GM12878 (cell line): ENCODE measurements around the gene GUK1. TPM values are rescaled to one million over a fixed set of nuclear protein-coding genes. Genes with fewer than 3 reads are reported as not detected.
A peak's percentile ranks its signal among the peaks of the same experiment; 100 is the strongest.

Source experiments
- ATAC-seq: fragments of 200-7000 bp; cut with Tn5 transposase; 3 replicates; pipeline ENCODE4 v1.9.1; 2020; ENCODE audit warnings: mild to moderate bottlenecking, moderate library complexity
- BruUV-seq: library from RNA; stranded (reverse); fragments of 400-500 nt; replicated peaks from 2 replicates; lab custom pipeline; 2021; lab: Mats Ljungman, UMichigan
- CTCF ChIA-PET: fragments of 300-600 bp; sonication (Branson Sonifier 250); formaldehyde crosslinking; extraction: SDS; loops from one replicate; lab custom pipeline; 2021; ENCODE audit warnings: inconsistent platforms; lab: Yijun Ruan, JAX
- POLR2A ChIA-PET: fragments of 350-600 bp; formaldehyde crosslinking; extraction: SDS; loops from one replicate; lab custom pipeline; 2021; ENCODE audit warnings: inconsistent platforms; lab: Charles Lee
- RAD21 ChIA-PET: fragments of 300-600 bp; sonication (Branson Sonifier 250); formaldehyde crosslinking; loops from one replicate; lab custom pipeline; 2023; ENCODE audit warnings: antibody characterized with exemption; ENCODE audit not compliant: unreplicated experiment; lab: Charles Lee
- SMC1A ChIA-PET: fragments of 300-600 bp; sonication (Branson Sonifier 250); formaldehyde crosslinking; loops from one replicate; lab custom pipeline; 2023; ENCODE audit not compliant: unreplicated experiment, uncharacterized antibody; lab: Charles Lee
- DNase-seq: peaks from one replicate; pipeline ENCODE4 v3.0.0-alpha.2; 2011; ENCODE audit warnings: low read depth, low spot score
- FAIRE-seq: peaks from 3 replicates; lab custom pipeline; 2011; peaks lifted over from hg19 to GRCh38; lab: Jason Lieb, UNC
- H2AFZ ChIP-seq: 2 replicates; pipeline ENCODE4 v1.6.0; 2011; ENCODE audit warnings: low read depth, low read length, control low read depth; ENCODE audit not compliant: control insufficient read depth
- H3K27ac ChIP-seq: 2 replicates; pipeline ENCODE4 v1.5.1; 2011; ENCODE audit warnings: control low read depth; ENCODE audit not compliant: control insufficient read depth, insufficient read depth
- H3K27me3 ChIP-seq, 2 experiments: replicated peaks in 1 of 2; 2 replicates each; pipeline versions ENCODE4 v1.6.0 to v1.6.1; 2011; ENCODE audit warnings: low read length in 1 of 2; ENCODE audit not compliant: control insufficient read depth in 2 of 2, insufficient read depth in 2 of 2
- H3K36me3 ChIP-seq, 2 experiments: 2 replicates each; pipeline ENCODE4 v1.5.1; 2011; ENCODE audit warnings: low read length in 1 of 2; ENCODE audit not compliant: control insufficient read depth in 2 of 2, insufficient read depth in 2 of 2
- H3K4me1 ChIP-seq: 2 replicates; pipeline ENCODE4 v1.6.1; 2011; ENCODE audit warnings: mild to moderate bottlenecking, low read length, moderate library complexity, mixed read lengths; ENCODE audit not compliant: control insufficient read depth, insufficient read depth
- H3K4me2 ChIP-seq: 2 replicates; pipeline ENCODE4 v1.6.0; 2011; ENCODE audit warnings: control low read depth; ENCODE audit not compliant: control insufficient read depth, insufficient read depth
- H3K4me3 ChIP-seq: fragments of 200-600 bp; sonication (generic); 2 replicates; pipeline ENCODE4 v1.5.1; 2016
- H3K79me2 ChIP-seq: 2 replicates; pipeline ENCODE4 v1.6.0; 2011; ENCODE audit warnings: low read length; ENCODE audit not compliant: control insufficient read depth, insufficient read depth
- H3K9ac ChIP-seq: 2 replicates; pipeline ENCODE4 v1.8.0; 2011; ENCODE audit warnings: low read length, control low read depth, mixed read lengths; ENCODE audit not compliant: control insufficient read depth, insufficient read depth
- H3K9me3 ChIP-seq: replicated peaks from 3 replicates; pipeline ENCODE4 v1.5.1; 2011; ENCODE audit warnings: mild to moderate bottlenecking, low read length; ENCODE audit not compliant: control insufficient read depth, insufficient read depth
- H4K20me1 ChIP-seq: 2 replicates; pipeline ENCODE4 v1.6.0; 2011; ENCODE audit not compliant: control insufficient read depth, insufficient read depth
- BCL3 ChIP-seq: IDR thresholded peaks from 2 replicates; pipeline ENCODE4 v1.6.1; 2011; ENCODE audit warnings: borderline replicate concordance, low read depth, mild to moderate bottlenecking, moderate library complexity, low read length; ENCODE audit not compliant: insufficient read depth, poor library complexity, severe bottlenecking
- IRF5 ChIP-seq: fragments of 450-650 bp; IDR thresholded peaks from 2 replicates; pipeline ENCODE4 v1.6.1; 2017; ENCODE audit warnings: borderline replicate concordance
- ZBED1 ChIP-seq: IDR thresholded peaks from 2 replicates; pipeline ENCODE4 v1.6.1; 2016; ENCODE audit warnings: borderline replicate concordance
- WGBS: methylation state at CpG from one replicate; pipeline ENCODE4 v1.1.6; 2016; ENCODE audit warnings: low lambda C conversion rate; ENCODE audit not compliant: insufficient replicate concordance, insufficient coverage; ENCODE audit errors: missing lambda C conversion rate; 5-methylcytosine and 5-hydroxymethylcytosine counted together
- in situ Hi-C: fragments of 300-500 bp; cut with MboI; formaldehyde crosslinking; loops from 9 replicates; pipeline ENCODE4 v1.14.3; 2018; ENCODE audit warnings: mixed read lengths
- intact Hi-C: fragments of 100-400 bp; cut with micrococcal nuclease; formaldehyde crosslinking; loops from one replicate; pipeline ENCODE4 v1.14.2; 2022; ENCODE audit not compliant: unreplicated experiment
- polyA plus RNA-seq, 11 experiments: library from polyadenylated mRNA; depleted of rRNA in 4 of 11; unstranded in 6 of 11; stranded (reverse) in 5 of 11; fragments of >200 nt; fragmentation: Nextera tagmentation in 4 of 11; fragmentation: Illumina TruSeq in 1 of 11; extraction: Ambion mirVana in 4 of 11; extraction: Trizol in 1 of 11; gene quantifications; 1 replicate in 1 of 11; 2 replicates in 10 of 11; pipeline versions ENCODE4 v1.2.1 to v1.2.3, GENCODE V29; 2011 to 2016; ENCODE audit warnings: inconsistent platforms in 2 of 11, missing spikeins in 2 of 11, low read depth in 1 of 11
- total RNA-seq, 4 experiments: library from RNA; depleted of rRNA in 3 of 4; stranded (reverse); fragments of >200 nt in 3 of 4; fragmentation: Illumina TruSeq in 1 of 4; extraction: Trizol in 1 of 4; gene quantifications; 2 replicates each; pipeline versions ENCODE4 v1.2.1 to v1.2.3, GENCODE V29; 2013 to 2021
- TF ChIP-seq, protein P1 (sequence below): fragments of 450-650 bp; IDR thresholded peaks from 2 replicates; pipeline ENCODE4 v1.6.1; 2016; ENCODE audit warnings: mild to moderate bottlenecking

GUK1 gene
- total and polyA plus RNA-seq, 10 of the 15 experiments (the other 5 are each of a cell fraction or from before 2014, with no cell fraction given) = 6.3 to 357 (median 203) TPM

DNA sequence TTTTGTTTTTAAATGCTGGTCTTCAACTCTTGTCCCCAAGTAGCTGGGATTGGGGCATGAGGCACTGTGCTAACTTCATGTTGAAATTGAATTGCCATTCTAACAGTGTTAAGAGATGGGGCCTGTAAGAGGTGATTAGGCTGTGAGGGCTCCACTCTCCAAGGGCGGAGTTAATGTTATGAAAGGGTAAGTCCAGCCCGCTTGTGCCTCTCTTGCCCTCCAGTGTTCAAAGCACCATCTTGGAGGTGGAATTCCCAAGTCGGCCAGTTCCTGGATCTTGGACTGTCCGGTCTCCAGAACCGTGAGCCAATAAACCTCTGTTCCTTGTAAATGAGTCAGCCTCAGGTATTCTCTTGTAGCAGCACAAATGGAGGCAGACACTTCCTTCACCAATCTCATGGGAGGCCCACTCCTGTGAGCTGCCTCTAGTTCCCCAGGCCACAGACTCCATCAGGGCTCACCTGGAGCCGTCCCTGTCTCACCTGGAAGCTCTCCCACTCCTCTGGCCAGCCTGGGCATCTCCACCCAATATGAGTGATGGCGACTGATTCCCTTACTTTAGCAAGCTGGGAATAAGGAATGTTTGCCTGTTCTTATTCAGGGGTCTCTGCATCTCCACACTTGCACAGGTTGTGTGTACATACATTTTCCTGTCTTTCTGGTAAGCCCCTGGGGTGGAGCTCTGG, 41.0 kb downstream of the GUK1 start:
- RAD21 ChIA-PET = no interaction called here
- H3K27ac ChIP-seq = no peak overlapping the region
- no peak overlapping the region for H3K4me2 ChIP-seq
- H3K4me1 ChIP-seq = no peaks in the 10 kb centered on the region
- 83% methylated on average over 7 of the region's 7 CpGs for WGBS
- H3K79me2 ChIP-seq = no peaks in the 10 kb centered on the region
- no peak overlapping the region for H3K9ac ChIP-seq
- CTCF ChIA-PET = interaction anchor here (1.9 kb wide), 1 partner anchor 13 kb away, joined by 7 read pairs; no protein-coding TSS in a partner anchor
- POLR2A ChIA-PET = no interaction called here
- no peaks in the 10 kb centered on the region for H3K9me3 ChIP-seq
- TF ChIP-seq, protein P1, sequence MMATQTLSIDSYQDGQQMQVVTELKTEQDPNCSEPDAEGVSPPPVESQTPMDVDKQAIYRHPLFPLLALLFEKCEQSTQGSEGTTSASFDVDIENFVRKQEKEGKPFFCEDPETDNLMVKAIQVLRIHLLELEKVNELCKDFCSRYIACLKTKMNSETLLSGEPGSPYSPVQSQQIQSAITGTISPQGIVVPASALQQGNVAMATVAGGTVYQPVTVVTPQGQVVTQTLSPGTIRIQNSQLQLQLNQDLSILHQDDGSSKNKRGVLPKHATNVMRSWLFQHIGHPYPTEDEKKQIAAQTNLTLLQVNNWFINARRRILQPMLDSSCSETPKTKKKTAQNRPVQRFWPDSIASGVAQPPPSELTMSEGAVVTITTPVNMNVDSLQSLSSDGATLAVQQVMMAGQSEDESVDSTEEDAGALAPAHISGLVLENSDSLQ = no peak
- TF ChIP-seq IRF5 = no peak
- TF ChIP-seq ZBED1 = no peak
- TF ChIP-seq BCL3 = peak; percentile 28
- TF ChIP-seq, all 136 proteins: peak for 1
- Histone ChIP-seq H3K27me3 (no peaks in the 10 kb centered on the region), H4K20me1 (no peaks in the 10 kb centered on the region), H3K36me3 (no peaks in the 10 kb centered on the region), H2AFZ (no peak overlapping the region), H3K4me3 (no peak overlapping the region)
- ATAC-seq (no peak), DNase-seq (no peak), FAIRE-seq (no peak)
- in situ Hi-C loops (no loop called here), intact Hi-C loops (no loop called here)
- SMC1A ChIA-PET = no interaction called here
- BruUV-seq = no TSS peak
